ENCODE data around the gene SOX5.

DNA sequence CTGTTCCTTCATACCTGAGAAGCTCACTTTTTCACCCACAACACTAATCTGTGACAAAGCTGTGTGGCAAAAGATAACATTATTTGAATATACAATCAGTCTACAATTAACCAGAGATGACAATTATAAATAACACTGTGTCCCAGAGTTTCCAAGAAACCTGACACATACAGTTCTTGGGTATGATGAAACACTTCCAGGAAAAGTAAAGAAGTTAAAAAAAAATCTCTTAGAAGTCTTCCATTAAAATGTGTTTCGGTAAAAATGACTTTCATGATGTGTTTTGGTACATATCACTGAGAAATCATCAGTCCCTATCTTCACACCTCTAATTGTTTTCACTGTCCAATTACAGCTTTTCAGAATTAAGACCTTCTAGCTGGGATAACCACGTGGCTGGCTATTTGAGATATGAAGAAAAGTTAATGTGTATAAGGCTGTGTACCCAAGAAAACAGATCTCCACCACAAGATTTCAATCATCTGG lies 390.2 kb downstream of the SOX5 start:
- no peak for TF ChIP-seq EZH2 (IDR thresholded peaks at IDR 0.05; ENCODE audit: borderline replicate concordance)
- TF ChIP-seq, protein P1, sequence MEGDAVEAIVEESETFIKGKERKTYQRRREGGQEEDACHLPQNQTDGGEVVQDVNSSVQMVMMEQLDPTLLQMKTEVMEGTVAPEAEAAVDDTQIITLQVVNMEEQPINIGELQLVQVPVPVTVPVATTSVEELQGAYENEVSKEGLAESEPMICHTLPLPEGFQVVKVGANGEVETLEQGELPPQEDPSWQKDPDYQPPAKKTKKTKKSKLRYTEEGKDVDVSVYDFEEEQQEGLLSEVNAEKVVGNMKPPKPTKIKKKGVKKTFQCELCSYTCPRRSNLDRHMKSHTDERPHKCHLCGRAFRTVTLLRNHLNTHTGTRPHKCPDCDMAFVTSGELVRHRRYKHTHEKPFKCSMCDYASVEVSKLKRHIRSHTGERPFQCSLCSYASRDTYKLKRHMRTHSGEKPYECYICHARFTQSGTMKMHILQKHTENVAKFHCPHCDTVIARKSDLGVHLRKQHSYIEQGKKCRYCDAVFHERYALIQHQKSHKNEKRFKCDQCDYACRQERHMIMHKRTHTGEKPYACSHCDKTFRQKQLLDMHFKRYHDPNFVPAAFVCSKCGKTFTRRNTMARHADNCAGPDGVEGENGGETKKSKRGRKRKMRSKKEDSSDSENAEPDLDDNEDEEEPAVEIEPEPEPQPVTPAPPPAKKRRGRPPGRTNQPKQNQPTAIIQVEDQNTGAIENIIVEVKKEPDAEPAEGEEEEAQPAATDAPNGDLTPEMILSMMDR (IDR thresholded peaks at IDR 0.05; ENCODE audit: poor library complexity), result no peak

All from hepatocyte (in vitro differentiated cells).